ENCODE measurements around the gene CNTD1. TPM values are rescaled to one million over a fixed set of nuclear protein-coding genes. Genes with fewer than 3 reads are reported as not detected.
A peak's percentile ranks its signal among the peaks of the same experiment; 100 is the strongest.

The CNTD1 gene
- total RNA-seq, 1 experiment from 2014 or later: not detected

DNA sequence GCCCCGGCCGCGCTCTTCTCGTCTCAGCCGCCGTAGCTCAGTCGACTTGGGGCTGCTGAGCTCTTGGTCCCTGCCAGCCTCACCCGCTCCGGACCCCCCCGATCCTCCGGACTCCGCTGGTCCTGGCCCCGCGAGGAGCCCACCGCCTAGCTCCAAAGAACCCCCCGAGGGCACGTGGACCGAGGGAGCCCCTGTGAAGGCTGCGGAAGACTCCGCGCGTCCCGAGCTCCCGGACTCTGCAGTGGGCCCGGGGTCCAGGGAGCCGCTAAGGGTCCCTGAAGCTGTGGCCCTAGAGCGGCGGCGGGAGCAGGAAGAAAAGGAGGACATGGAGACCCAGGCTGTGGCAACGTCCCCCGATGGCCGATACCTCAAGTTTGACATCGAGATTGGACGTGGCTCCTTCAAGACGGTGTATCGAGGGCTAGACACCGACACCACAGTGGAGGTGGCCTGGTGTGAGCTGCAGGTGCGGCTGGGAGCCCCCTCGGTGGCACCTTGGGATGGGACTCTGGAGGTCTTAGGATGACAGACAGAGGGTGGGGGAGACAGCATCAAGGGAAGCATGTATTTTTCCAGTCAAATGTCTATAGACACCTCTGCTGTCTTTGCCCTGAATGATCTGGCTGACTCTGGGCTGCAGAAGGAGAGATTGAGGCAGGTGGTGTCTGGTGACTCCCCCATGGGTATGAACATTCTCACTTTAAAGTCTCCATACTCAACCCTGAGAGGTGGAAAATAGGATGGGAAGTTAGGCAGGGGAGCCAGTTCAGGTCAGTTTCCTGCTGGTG, 17.6 kb upstream of the CNTD1 start:
- Mint-ChIP-seq H3K4me1 (peaks cover 20% of the 10 kb centered on the region), H3K4me3 (peak overlapping the region; percentile 70), H3K36me3 (peaks cover 18% of the 10 kb centered on the region), H3K27ac (no peak overlapping the region), H3K27me3 (ENCODE audit: low read depth) (peaks cover 47% of the 10 kb centered on the region), H3K9me3 (no peaks in the 10 kb centered on the region)
- ChIA-PET CTCF (interaction anchor here (0.9 to 4.5 kb wide), 8 partner anchors 17 to 202 kb away, joined by 3 to 39 read pairs (median 7); partner anchors contain the start of genes BECN1, CCR10 and RAMP2), POLR2A (interaction anchor here (0.7 to 1.5 kb wide), 3 partner anchors 17 to 59 kb away, joined by 3 to 7 read pairs (median 3); partner anchors contain the start of genes BECN1 and COA3)
- ATAC-seq (peak; percentile 11), DNase-seq (ENCODE audit: low spot score) (no peak)
- no peak for TF ChIP-seq JUN (CRISPR knock-in tag; IDR thresholded peaks at IDR 0.05)
- TF ChIP-seq IRF2 (CRISPR knock-in tag; IDR thresholded peaks at IDR 0.05; ENCODE audit: borderline replicate concordance, low read depth): no peak
- TF ChIP-seq ZNF416 (CRISPR knock-in tag; IDR thresholded peaks at IDR 0.05): no peak
- TF ChIP-seq, protein P1, sequence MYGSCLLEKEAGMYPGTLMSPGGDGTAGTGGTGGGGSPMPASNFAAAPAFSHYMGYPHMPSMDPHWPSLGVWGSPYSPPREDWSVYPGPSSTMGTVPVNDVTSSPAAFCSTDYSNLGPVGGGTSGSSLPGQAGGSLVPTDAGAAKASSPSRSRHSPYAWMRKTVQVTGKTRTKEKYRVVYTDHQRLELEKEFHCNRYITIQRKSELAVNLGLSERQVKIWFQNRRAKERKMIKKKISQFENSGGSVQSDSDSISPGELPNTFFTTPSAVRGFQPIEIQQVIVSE (CRISPR knock-in tag; IDR thresholded peaks at IDR 0.05; ENCODE audit: borderline replicate concordance): no peak
- TF ChIP-seq, protein P2, sequence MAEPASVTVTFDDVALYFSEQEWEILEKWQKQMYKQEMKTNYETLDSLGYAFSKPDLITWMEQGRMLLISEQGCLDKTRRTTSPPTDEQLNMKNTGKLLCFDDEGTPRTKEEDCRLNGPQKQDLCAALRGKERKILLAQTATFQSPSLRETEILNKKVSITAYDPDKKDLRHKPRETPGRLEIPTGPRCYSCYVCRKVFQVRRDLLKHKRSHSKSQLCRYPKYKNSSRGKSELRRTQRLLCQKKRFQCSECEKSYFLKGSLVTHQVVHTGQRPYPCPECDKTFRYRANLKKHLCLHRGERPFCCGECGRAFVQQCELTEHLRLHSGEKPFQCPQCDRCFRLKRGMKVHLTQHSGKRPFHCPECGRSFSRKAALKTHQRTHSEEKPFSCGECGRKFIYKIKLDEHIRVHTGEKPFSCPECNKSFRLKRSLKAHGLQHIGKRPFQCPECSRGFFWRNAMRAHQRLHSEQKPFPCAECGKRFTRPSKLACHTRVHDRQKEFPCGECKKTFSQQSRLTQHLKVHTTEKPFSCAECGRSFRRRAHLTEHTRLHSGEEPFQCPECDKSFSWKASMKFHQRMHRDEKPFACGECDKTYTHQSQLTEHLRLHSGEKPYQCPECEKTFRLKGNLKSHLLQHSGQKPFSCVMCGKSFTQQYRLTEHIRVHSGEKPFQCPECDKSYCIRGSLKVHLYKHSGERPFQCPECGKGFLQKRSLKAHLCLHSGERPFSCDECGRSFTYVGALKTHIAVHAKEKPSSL (CRISPR knock-in tag; conservative IDR thresholded peaks at IDR 0.05): 0 out of 2 replicates have a peak, but pooled peaks have one; percentile 27
- TF ChIP-seq FOXP4 (CRISPR knock-in tag; IDR thresholded peaks at IDR 0.05): 0 out of 2 replicates have a peak, but pooled peaks have one; percentile 11
- no peak for TF ChIP-seq NR3C1 (CRISPR knock-in tag; conservative IDR thresholded peaks at IDR 0.05; ENCODE audit: low read depth)
- TF ChIP-seq RELA (CRISPR knock-in tag; IDR thresholded peaks at IDR 0.05; ENCODE audit: borderline replicate concordance): peak; percentile 43; the same call in 1 of the 2 replicates
- no peak for TF ChIP-seq USF1 (CRISPR knock-in tag; IDR thresholded peaks at IDR 0.05)
- no peak for TF ChIP-seq RORB (CRISPR knock-in tag; IDR thresholded peaks at IDR 0.05)
- no peak for TF ChIP-seq ZBTB21 (CRISPR knock-in tag; IDR thresholded peaks at IDR 0.05; ENCODE audit: borderline replicate concordance)
- no peak for TF ChIP-seq SP1 (CRISPR knock-in tag; conservative IDR thresholded peaks at IDR 0.05)
- no peak for TF ChIP-seq ELF4 (CRISPR knock-in tag; IDR thresholded peaks at IDR 0.05; ENCODE audit: low read depth)
- no peak for TF ChIP-seq E2F4 (CRISPR knock-in tag; IDR thresholded peaks at IDR 0.05; ENCODE audit: borderline replicate concordance, low read depth)
- TF ChIP-seq NFYB (CRISPR knock-in tag; conservative IDR thresholded peaks at IDR 0.05; ENCODE audit: low read depth): no peak
- TF ChIP-seq, protein P3, sequence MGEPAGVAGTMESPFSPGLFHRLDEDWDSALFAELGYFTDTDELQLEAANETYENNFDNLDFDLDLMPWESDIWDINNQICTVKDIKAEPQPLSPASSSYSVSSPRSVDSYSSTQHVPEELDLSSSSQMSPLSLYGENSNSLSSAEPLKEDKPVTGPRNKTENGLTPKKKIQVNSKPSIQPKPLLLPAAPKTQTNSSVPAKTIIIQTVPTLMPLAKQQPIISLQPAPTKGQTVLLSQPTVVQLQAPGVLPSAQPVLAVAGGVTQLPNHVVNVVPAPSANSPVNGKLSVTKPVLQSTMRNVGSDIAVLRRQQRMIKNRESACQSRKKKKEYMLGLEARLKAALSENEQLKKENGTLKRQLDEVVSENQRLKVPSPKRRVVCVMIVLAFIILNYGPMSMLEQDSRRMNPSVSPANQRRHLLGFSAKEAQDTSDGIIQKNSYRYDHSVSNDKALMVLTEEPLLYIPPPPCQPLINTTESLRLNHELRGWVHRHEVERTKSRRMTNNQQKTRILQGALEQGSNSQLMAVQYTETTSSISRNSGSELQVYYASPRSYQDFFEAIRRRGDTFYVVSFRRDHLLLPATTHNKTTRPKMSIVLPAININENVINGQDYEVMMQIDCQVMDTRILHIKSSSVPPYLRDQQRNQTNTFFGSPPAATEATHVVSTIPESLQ (CRISPR knock-in tag; IDR thresholded peaks at IDR 0.05): no peak
- TF ChIP-seq, protein P4, sequence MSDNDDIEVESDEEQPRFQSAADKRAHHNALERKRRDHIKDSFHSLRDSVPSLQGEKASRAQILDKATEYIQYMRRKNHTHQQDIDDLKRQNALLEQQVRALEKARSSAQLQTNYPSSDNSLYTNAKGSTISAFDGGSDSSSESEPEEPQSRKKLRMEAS (CRISPR knock-in tag; IDR thresholded peaks at IDR 0.05): no peak; the same call in 1 of the 2 replicates
- TF ChIP-seq, protein P5, sequence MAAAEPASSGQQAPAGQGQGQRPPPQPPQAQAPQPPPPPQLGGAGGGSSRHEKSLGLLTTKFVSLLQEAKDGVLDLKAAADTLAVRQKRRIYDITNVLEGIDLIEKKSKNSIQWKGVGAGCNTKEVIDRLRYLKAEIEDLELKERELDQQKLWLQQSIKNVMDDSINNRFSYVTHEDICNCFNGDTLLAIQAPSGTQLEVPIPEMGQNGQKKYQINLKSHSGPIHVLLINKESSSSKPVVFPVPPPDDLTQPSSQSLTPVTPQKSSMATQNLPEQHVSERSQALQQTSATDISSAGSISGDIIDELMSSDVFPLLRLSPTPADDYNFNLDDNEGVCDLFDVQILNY (CRISPR knock-in tag; IDR thresholded peaks at IDR 0.05): no peak
- TF ChIP-seq, protein P6, sequence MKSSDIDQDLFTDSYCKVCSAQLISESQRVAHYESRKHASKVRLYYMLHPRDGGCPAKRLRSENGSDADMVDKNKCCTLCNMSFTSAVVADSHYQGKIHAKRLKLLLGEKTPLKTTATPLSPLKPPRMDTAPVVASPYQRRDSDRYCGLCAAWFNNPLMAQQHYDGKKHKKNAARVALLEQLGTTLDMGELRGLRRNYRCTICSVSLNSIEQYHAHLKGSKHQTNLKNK (CRISPR knock-in tag; IDR thresholded peaks at IDR 0.05): no peak
- TF ChIP-seq ESRRA (CRISPR knock-in tag; IDR thresholded peaks at IDR 0.05; ENCODE audit: borderline replicate concordance): 0 out of 2 replicates have a peak, but pooled peaks have one; percentile 18
- TF ChIP-seq, protein P7, sequence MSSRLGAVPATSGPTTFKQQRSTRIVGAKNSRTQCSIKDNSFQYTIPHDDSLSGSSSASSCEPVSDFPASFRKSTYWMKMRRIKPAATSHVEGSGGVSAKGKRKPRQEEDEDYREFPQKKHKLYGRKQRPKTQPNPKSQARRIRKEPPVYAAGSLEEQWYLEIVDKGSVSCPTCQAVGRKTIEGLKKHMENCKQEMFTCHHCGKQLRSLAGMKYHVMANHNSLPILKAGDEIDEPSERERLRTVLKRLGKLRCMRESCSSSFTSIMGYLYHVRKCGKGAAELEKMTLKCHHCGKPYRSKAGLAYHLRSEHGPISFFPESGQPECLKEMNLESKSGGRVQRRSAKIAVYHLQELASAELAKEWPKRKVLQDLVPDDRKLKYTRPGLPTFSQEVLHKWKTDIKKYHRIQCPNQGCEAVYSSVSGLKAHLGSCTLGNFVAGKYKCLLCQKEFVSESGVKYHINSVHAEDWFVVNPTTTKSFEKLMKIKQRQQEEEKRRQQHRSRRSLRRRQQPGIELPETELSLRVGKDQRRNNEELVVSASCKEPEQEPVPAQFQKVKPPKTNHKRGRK (CRISPR knock-in tag; IDR thresholded peaks at IDR 0.05; ENCODE audit: borderline replicate concordance): no peak
- no peak for TF ChIP-seq SOX15 (CRISPR knock-in tag; IDR thresholded peaks at IDR 0.05)
- 0 out of 2 replicates have a peak, but pooled peaks have one; percentile 53 for TF ChIP-seq KAT7 (CRISPR knock-in tag; IDR thresholded peaks at IDR 0.05; ENCODE audit: borderline replicate concordance)

Measured in WTC11 (cell line).